Fibroblast of villous mesenchyme (primary cell): ENCODE measurements around the gene HDAC10. TPM values are rescaled to one million over a fixed set of nuclear protein-coding genes. Genes with fewer than 3 reads are reported as not detected.

Experiments used
- DNase-seq: peaks from one replicate; pipeline ENCODE4 v3.0.0-alpha.2; 2010; ENCODE audit warnings: low read depth
- H3K4me3 ChIP-seq: 2 replicates; pipeline ENCODE4 v1.5.1; 2011; ENCODE audit warnings: low read depth, mild to moderate bottlenecking, low read length
- CTCF ChIP-seq: IDR thresholded peaks from 2 replicates; pipeline ENCODE4 v1.5.1; 2012; ENCODE audit warnings: low read depth, mild to moderate bottlenecking, low read length; ENCODE audit not compliant: insufficient read depth
- total RNA-seq: library from RNA; depleted of rRNA; stranded (reverse); fragments of >200 nt; gene quantifications from 2 replicates; pipeline ENCODE4 v1.2.3, GENCODE V29; 2012

Gene HDAC10
- total RNA-seq, 1 donor = 19.4 TPM

GRCh38 chr22:50218153-50218995 lies 32.7 kb downstream of the HDAC10 start:
- DNase-seq = no peak
- no peak for TF ChIP-seq CTCF
- no peak overlapping the region for H3K4me3 ChIP-seq

DNA sequence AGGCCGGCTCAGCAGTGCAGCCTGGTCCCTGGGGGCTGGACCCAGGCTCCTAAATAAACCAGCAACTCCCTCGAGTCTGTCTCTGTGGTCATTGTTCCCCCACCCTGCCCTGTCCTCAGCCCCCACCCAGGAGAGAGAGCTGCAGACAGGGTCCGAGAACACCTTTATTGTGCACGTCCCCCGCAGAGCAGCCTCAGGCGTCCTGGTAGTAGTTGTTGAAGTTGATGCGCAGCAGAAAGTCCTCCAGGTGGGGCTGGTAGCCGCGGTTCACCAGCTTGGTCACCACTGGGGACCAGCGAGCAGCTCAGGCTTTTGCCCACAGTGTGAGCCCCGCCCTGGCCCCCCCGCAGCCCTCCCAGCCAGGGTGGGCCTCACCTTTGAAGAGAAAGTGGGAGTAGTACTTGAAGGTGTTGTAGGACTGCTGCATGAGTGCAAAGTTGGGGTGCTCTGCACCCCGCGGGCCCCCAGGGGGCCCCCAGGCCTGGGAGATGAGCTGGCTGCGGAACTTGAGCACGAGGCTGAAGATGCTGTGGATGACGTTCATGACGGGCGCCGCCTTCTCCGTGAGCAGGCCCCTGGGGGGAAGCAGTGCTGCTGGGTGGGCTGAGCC lies 33.4 kb downstream of the HDAC10 start:
- TF ChIP-seq CTCF = no peak
- H3K4me3 ChIP-seq = no peak overlapping the region
- DNase-seq = no peak

GRCh38 chr22:50216684-50217520 lies 34.2 kb downstream of the HDAC10 start:
- no peak for DNase-seq
- no peak for TF ChIP-seq CTCF

DNA sequence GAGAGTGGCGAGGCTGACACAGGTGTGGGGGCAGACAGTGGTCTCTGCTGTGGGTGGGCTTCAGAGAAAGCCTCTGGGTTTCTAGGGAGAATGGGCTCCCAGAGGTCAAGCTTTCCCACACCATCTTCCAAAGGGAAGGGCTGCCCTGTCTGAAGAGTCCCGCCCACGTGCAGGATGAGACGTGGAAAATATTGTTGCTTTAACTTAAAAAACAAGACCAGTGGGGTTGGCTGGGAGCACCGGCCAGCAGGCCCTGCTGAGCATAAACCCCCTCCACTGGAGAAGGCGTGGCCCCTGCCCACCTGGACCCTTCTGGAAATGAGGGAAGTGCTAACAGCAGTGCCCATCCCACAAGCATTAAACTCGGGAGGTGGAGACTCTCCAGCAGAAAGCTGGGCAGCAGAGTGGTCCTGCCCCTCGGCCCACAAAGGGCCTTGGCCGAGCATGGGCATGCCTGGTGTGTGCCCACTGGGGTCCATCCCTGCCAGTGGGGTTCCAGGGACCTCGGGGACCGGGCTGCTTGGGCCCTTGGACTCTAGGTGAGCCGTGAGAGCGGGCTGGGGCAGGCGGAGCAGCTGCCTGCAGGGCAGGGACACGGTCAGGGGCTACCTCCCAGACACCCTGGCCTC lies 34.9 kb downstream of the HDAC10 start:
- TF ChIP-seq CTCF = no peak
- H3K4me3 ChIP-seq = no peak overlapping the region
- no peak for DNase-seq

More at GRCh38 chr22:50216684-50217520, 34.2 kb downstream of the HDAC10 start:
- H3K4me3 ChIP-seq = no peak overlapping the region

GRCh38 chr22:50215297-50216054 lies 35.6 kb downstream of the HDAC10 start:
- no peak for DNase-seq
- H3K4me3 ChIP-seq = no peak overlapping the region
- TF ChIP-seq CTCF = no peak

DNA sequence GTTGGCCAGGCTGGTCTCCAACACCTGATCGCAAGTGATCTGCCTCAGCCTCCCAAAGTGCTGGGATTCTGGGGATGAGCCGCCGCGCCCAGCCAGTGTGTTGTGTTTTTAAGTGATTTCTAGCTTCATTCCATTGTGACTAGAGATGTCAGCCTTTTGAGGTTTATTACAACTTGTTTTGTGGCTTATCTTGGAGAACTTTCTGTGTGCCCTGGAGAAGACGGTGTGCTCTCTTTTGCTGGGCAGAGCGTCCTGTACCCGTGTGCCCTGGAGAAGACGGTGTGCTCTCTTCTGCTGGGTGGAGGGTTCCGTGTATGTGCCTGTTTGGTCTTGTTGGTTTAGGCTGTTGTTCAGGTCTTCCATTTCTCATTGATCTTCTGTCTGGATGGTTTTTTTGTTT lies 37.8 kb downstream of the HDAC10 start:
- no peak overlapping the region for H3K4me3 ChIP-seq
- no peak for TF ChIP-seq CTCF
- no peak for DNase-seq
